HG03108 (cell line): ENCODE results near the gene HBG2.

Experiments
- ATAC-seq: cut with Tn5 transposase; IDR thresholded peaks from one replicate; pipeline ENCODE4 v1.9.1; 2021; ENCODE audit warnings: moderate library complexity; ENCODE audit not compliant: unreplicated experiment

HBG2 gene

GRCh38 chr11:5231111-5231510 is 23.5 kb downstream of the HBG2 start:
- ATAC-seq: no peak

GRCh38 chr11:5230266-5230665 is 24.3 kb downstream of the HBG2 start:
- ATAC-seq: no peak

DNA sequence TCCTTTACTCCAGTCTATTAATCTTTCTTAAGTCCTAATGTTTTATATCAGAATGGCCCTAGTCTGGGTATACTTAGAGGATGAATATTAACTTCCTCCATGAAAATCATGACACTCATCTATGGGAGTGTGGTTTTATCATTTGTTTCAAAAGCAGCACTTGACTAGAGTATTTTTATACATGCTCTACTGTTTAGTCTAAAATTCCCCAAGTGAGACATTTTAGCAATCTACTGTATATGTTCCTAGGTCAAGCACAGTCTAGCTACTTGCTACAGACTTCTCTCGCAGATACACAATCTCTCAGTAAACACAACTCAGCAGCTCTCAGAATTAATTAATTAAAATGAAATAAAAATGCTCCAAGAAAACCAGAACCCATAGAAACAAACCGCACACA is 24.8 kb downstream of the HBG2 start:
- ATAC-seq: no peak

GRCh38 chr11:5229356-5229755 is 25.2 kb downstream of the HBG2 start:
- no peak for ATAC-seq

DNA sequence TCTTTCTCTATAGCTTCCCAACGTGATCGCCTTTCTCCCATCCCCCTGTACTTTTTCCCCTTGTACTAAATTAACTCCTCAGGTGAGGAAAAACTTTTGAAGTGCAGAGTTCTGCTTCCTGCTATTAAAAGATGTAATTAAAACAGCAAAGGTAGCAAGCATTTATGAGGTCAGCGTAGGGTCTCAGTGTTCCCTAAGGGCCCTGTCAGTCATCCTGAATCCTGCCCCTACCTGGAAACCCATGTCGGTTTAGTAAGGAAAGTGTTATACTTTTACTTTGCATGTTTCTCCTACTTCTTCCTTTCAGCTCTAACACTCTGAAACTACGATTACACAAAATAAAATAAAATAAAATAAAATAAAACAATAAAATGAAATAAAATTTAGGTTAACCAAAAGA is 26.5 kb downstream of the HBG2 start:
- ATAC-seq: no peak

- no peak for ATAC-seq
Measured at GRCh38 chr11:5227681-5228080, 26.9 kb downstream of the HBG2 start.

- ATAC-seq: no peak
Measured at GRCh38 chr11:5226732-5227310, 27.8 kb downstream of the HBG2 start, which contains the start of gene HBB. TSS of gene HBB (minus strand) at chr11:5227071. CDS start at chr11:5227021, 50 bp downstream.

DNA sequence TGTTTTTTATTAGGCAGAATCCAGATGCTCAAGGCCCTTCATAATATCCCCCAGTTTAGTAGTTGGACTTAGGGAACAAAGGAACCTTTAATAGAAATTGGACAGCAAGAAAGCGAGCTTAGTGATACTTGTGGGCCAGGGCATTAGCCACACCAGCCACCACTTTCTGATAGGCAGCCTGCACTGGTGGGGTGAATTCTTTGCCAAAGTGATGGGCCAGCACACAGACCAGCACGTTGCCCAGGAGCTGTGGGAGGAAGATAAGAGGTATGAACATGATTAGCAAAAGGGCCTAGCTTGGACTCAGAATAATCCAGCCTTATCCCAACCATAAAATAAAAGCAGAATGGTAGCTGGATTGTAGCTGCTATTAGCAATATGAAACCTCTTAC is 29.1 kb downstream of the HBG2 start:
- ATAC-seq: no peak

DNA sequence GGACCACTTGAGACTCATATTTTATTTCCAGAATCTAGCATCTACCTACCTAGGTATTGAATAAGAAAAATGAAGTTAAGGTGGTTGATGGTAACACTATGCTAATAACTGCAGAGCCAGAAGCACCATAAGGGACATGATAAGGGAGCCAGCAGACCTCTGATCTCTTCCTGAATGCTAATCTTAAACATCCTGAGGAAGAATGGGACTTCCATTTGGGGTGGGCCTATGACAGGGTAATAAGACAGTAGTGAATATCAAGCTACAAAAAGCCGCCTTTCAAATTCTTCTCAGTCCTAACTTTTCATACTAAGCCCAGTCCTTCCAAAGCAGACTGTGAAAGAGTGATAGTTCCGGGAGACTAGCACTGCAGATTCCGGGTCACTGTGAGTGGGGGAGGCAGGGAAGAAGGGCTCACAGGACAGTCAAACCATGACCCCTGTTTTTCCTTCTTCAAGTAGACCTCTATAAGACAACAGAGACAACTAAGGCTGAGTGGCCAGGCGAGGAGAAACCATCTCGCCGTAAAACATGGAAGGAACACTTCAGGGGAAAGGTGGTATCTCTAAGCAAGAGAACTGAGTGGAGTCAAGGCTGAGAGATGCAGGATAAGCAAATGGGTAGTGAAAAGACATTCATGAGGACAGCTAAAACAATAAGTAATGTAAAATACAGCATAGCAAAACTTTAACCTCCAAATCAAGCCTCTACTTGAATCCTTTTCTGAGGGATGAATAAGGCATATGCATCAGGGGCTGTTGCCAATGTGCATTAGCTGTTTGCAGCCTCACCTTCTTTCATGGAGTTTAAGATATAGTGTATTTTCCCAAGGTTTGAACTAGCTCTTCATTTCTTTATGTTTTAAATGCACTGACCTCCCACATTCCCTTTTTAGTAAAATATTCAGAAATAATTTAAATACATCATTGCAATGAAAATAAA is 29.8 kb downstream of the HBG2 start:
- ATAC-seq: no peak

GRCh38 chr11:5223686-5224085 is 30.9 kb downstream of the HBG2 start:
- ATAC-seq: no peak

DNA sequence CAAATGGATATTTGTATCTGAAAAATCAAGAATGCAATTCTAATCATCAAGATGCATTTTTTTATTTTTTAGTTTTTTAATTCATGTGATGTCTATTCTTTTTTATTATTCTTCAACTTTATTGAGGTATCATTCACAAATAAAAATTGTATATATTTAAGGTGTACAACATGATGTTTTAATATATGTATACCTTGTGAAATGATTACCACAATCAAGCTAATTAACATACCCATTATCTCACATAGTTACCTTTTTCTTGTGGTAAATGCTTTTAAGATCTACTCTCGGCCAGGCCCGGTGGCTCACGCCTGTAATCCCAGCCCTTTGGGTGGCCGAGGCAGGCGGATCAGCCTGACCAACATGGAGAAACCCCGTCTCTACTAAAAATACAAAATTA is 31.4 kb downstream of the HBG2 start:
- ATAC-seq: no peak

DNA sequence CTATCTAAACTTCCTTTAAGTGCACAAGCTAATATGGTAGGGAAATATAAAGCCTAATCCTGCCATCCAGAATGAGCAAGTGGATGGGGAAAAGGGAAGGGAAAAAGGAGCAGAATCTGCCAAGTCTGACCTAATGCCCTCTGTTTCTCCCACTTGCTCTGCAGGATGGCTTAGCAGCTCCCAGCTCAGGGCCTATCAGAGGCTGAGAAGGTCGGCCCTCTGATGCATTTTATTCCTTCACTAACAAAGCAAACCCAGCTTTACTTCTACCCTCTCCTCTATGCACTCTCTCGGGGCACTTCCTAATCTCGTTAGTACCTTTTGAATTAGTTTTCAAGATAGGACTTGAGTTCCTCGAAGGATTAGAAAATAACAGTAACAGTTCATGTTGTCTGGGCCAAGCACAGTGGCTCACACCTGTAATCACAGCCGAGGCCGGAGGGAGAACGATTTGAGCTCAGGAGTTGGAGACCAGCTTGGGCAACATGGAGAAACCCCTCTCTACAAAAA is 44.1 kb downstream of the HBG2 start:
- ATAC-seq: no peak

DNA sequence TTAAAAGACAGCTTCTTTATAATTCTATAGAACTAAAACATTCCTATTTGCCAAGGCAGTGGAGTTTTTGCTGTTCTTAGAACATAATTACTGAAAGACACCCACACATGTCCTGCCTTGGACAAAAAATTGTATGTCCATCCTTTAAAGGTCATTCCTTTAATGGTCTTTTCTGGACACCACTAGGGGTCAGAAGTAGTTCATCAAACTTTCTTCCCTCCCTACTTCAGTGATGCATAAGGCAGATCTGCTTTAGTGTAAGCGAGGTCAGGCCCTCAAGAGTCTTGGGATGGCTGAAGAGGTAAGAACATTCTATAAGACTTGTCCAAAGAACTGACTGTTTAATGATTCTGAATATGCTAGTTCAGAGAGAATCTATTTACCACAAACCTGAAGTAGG is 49.8 kb downstream of the HBG2 start:
- ATAC-seq: no peak

GRCh38 chr11:5203366-5203765 is 51.2 kb downstream of the HBG2 start:
- no peak for ATAC-seq
